Keratinocyte (primary cell): ENCODE results near the gene RAPGEF1. TPM values are rescaled to one million over a fixed set of nuclear protein-coding genes. Genes with fewer than 3 reads are reported as not detected.

Experiments
- DNase-seq: peaks from one replicate; pipeline ENCODE4 v3.0.0-alpha.2; 2011; ENCODE audit warnings: low read depth, missing footprints, low spot score
- FAIRE-seq: peaks from 2 replicates; lab custom pipeline; 2011; peaks lifted over from hg19 to GRCh38; lab: Jason Lieb, UNC
- H2AFZ ChIP-seq: 2 replicates; pipeline ENCODE4 v1.6.0; 2012; ENCODE audit warnings: low read length, control low read depth, inconsistent platforms; ENCODE audit not compliant: control insufficient read depth
- H3K27ac ChIP-seq: 2 replicates; pipeline ENCODE4 v1.5.1; 2011; ENCODE audit warnings: low read length; ENCODE audit not compliant: control insufficient read depth, insufficient read depth
- H3K27me3 ChIP-seq: 3 replicates; pipeline ENCODE4 v1.6.0; 2011; ENCODE audit warnings: low read length; ENCODE audit not compliant: control insufficient read depth, insufficient read depth; ENCODE audit errors: extremely low read depth
- H3K36me3 ChIP-seq, 2 experiments: 2 replicates in 1 of 2; 3 replicates in 1 of 2; pipeline ENCODE4 v1.5.1; 2011; ENCODE audit warnings: low read length in 2 of 2, mild to moderate bottlenecking in 1 of 2; ENCODE audit not compliant: control insufficient read depth in 2 of 2, insufficient read depth in 2 of 2; ENCODE audit errors: extremely low read depth in 1 of 2
- H3K4me1 ChIP-seq: 3 replicates; pipeline ENCODE4 v1.5.1; 2011; ENCODE audit warnings: low read length; ENCODE audit not compliant: control insufficient read depth, insufficient read depth; ENCODE audit errors: extremely low read depth
- H3K4me2 ChIP-seq: 3 replicates; pipeline ENCODE4 v1.6.0; 2011; ENCODE audit warnings: low read depth, low read length; ENCODE audit not compliant: control insufficient read depth, insufficient read depth; ENCODE audit errors: extremely low read depth
- H3K4me3 ChIP-seq, 3 experiments: fragments of 200-600 bp in 1 of 3; sonication (generic) in 1 of 3; 2 replicates in 2 of 3; 3 replicates in 1 of 3; pipeline ENCODE4 v1.5.1; 2011 to 2016; ENCODE audit warnings: low read length in 3 of 3, mild to moderate bottlenecking in 3 of 3, control low read depth in 2 of 3, inconsistent platforms in 1 of 3, low read depth in 1 of 3, mixed read lengths in 1 of 3, mixed run types in 1 of 3, moderate library complexity in 1 of 3; ENCODE audit not compliant: control insufficient read depth in 2 of 3, insufficient read depth in 2 of 3; ENCODE audit errors: extremely low read depth in 1 of 3
- H3K79me2 ChIP-seq: 2 replicates; pipeline ENCODE4 v1.6.0; 2012; ENCODE audit warnings: low read length; ENCODE audit not compliant: control insufficient read depth, insufficient read depth
- H3K9ac ChIP-seq: 3 replicates; pipeline ENCODE4 v1.6.0; 2011; ENCODE audit warnings: low read length; ENCODE audit not compliant: control insufficient read depth, insufficient read depth; ENCODE audit errors: extremely low read depth
- H3K9me1 ChIP-seq: 3 replicates; pipeline ENCODE4 v1.6.0; 2011; ENCODE audit warnings: low read length; ENCODE audit not compliant: control insufficient read depth, insufficient read depth; ENCODE audit errors: extremely low read depth
- H3K9me3 ChIP-seq: 2 replicates; pipeline ENCODE4 v1.5.1; 2012; ENCODE audit warnings: low read depth, low read length; ENCODE audit not compliant: control insufficient read depth
- H4K20me1 ChIP-seq: 3 replicates; pipeline ENCODE4 v1.6.0; 2011; ENCODE audit warnings: low read length; ENCODE audit not compliant: control insufficient read depth, insufficient read depth; ENCODE audit errors: extremely low read depth
- EZH2 ChIP-seq: IDR thresholded peaks from one replicate; pipeline ENCODE4 v1.6.1; 2012; ENCODE audit warnings: inconsistent platforms, mild to moderate bottlenecking, low read length, moderate library complexity
- dilution Hi-C: fragments of 300-500 bp; cut with MboI; formaldehyde crosslinking; loops from one replicate; pipeline ENCODE4 v1.7.0; 2020; ENCODE audit warnings: low sequenced_read_pairs; ENCODE audit not compliant: extremely low pct_ligation_motif_present
- polyA plus RNA-seq, 5 experiments: library from polyadenylated mRNA; depleted of rRNA in 3 of 5; stranded (reverse) in 3 of 5; stranded (forward) in 1 of 5; unstranded in 1 of 5; fragments of >200 nt; gene quantifications; 1 replicate in 1 of 5; 2 replicates in 3 of 5; 3 replicates in 1 of 5; pipeline versions ENCODE4 v1.2.1 to v1.2.3, GENCODE V29; 2011 to 2012; ENCODE audit warnings: missing spikeins in 2 of 5, low read depth in 1 of 5, low replicate concordance in 1 of 5
- TF ChIP-seq, protein P1 (sequence below), 3 experiments: IDR thresholded peaks in 1 of 3; conservative IDR thresholded peaks in 1 of 3; optimal IDR thresholded peaks in 1 of 3; 2 replicates in 2 of 3; 3 replicates in 1 of 3; pipeline versions ENCODE3 to v1.5.1; 2011; ENCODE audit warnings: low read length in 3 of 3, mild to moderate bottlenecking in 3 of 3, moderate library complexity in 2 of 3, control low read depth in 1 of 3, inconsistent platforms in 1 of 3; ENCODE audit not compliant: insufficient read depth in 2 of 3; ENCODE audit errors: extremely low read depth in 1 of 3

RAPGEF1 gene
- polyA plus RNA-seq, 1 donor (not counting 4 experiments of a cell fraction or from before 2014, with no cell fraction given) = 18.5 TPM

- Histone ChIP-seq H3K27ac (peak overlapping the region; percentile 94), H2AFZ (peak overlapping the region; percentile 72), H3K9me3 (no peaks in the 10 kb centered on the region), H3K79me2 (peaks cover 53% of the 10 kb centered on the region), H3K4me3 (peak overlapping the region in 2 of 3 experiments; percentile 45 to 53), H3K27me3 (no peaks in the 10 kb centered on the region), H3K4me1 (peaks cover 32% of the 10 kb centered on the region), H3K9me1 (peaks cover 5% of the 10 kb centered on the region), H4K20me1 (peaks cover 4% of the 10 kb centered on the region), H3K36me3 (no peaks in the 10 kb centered on the region), H3K9ac (peak overlapping the region; percentile 78), H3K4me2 (peak overlapping the region; percentile 80)
- FAIRE-seq (peak; percentile 84), DNase-seq (peak; percentile 85)
- TF ChIP-seq EZH2 = no peak
- TF ChIP-seq, protein P1, sequence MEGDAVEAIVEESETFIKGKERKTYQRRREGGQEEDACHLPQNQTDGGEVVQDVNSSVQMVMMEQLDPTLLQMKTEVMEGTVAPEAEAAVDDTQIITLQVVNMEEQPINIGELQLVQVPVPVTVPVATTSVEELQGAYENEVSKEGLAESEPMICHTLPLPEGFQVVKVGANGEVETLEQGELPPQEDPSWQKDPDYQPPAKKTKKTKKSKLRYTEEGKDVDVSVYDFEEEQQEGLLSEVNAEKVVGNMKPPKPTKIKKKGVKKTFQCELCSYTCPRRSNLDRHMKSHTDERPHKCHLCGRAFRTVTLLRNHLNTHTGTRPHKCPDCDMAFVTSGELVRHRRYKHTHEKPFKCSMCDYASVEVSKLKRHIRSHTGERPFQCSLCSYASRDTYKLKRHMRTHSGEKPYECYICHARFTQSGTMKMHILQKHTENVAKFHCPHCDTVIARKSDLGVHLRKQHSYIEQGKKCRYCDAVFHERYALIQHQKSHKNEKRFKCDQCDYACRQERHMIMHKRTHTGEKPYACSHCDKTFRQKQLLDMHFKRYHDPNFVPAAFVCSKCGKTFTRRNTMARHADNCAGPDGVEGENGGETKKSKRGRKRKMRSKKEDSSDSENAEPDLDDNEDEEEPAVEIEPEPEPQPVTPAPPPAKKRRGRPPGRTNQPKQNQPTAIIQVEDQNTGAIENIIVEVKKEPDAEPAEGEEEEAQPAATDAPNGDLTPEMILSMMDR (optimal IDR thresholded peaks at IDR 0.05 in 1 of 3, IDR thresholded peaks at IDR 0.05 in 1 of 3, conservative IDR thresholded peaks at IDR 0.05 in 1 of 3; ENCODE audit: extremely low read depth in 1 of 3, insufficient read depth in 2 of 3, low read length in 3 of 3) = no peak
- dilution Hi-C loops = no loop called here
Observed at GRCh38 chr9:131714161-131714646, 25.7 kb downstream of the RAPGEF1 start.

- H3K4me3 ChIP-seq = no peak overlapping the region
- FAIRE-seq (no peak), DNase-seq (no peak)
- H2AFZ ChIP-seq = no peak overlapping the region
- H3K9me3 ChIP-seq = no peaks in the 10 kb centered on the region
- no peak overlapping the region for H3K9ac ChIP-seq
- peaks cover 36% of the 10 kb centered on the region for H3K4me1 ChIP-seq
- peaks cover 3% of the 10 kb centered on the region for H4K20me1 ChIP-seq
- dilution Hi-C loops = no loop called here
- H3K27ac ChIP-seq = no peak overlapping the region
- peaks cover 47% of the 10 kb centered on the region for H3K79me2 ChIP-seq
- no peak for TF ChIP-seq EZH2
- TF ChIP-seq, protein P1 (optimal IDR thresholded peaks at IDR 0.05 in 1 of 3, IDR thresholded peaks at IDR 0.05 in 1 of 3, conservative IDR thresholded peaks at IDR 0.05 in 1 of 3; ENCODE audit: extremely low read depth in 1 of 3, insufficient read depth in 2 of 3, low read length in 3 of 3) = no peak
- no peaks in the 10 kb centered on the region for H3K36me3 ChIP-seq
- H3K4me2 ChIP-seq = no peak overlapping the region
- no peaks in the 10 kb centered on the region for H3K27me3 ChIP-seq
- peaks cover 7% of the 10 kb centered on the region for H3K9me1 ChIP-seq
Observed at GRCh38 chr9:131713016-131713415, 26.9 kb downstream of the RAPGEF1 start.
